ENCODE data around the gene LAIR1.
A peak's percentile ranks its signal among the peaks of the same experiment; 100 is the strongest.

GRCh38 chr19:54325194-54325621, 39.5 kb downstream of the LAIR1 start:
- TF ChIP-seq, protein P1, sequence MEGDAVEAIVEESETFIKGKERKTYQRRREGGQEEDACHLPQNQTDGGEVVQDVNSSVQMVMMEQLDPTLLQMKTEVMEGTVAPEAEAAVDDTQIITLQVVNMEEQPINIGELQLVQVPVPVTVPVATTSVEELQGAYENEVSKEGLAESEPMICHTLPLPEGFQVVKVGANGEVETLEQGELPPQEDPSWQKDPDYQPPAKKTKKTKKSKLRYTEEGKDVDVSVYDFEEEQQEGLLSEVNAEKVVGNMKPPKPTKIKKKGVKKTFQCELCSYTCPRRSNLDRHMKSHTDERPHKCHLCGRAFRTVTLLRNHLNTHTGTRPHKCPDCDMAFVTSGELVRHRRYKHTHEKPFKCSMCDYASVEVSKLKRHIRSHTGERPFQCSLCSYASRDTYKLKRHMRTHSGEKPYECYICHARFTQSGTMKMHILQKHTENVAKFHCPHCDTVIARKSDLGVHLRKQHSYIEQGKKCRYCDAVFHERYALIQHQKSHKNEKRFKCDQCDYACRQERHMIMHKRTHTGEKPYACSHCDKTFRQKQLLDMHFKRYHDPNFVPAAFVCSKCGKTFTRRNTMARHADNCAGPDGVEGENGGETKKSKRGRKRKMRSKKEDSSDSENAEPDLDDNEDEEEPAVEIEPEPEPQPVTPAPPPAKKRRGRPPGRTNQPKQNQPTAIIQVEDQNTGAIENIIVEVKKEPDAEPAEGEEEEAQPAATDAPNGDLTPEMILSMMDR (conservative IDR thresholded peaks at IDR 0.05), result peak; percentile 93
- TF ChIP-seq EZH2 (IDR thresholded peaks at IDR 0.05; ENCODE audit: low read depth), result no peak

Measured in PC-9 (cell line).